ENCODE measurements around the gene VPS33B.

DNA sequence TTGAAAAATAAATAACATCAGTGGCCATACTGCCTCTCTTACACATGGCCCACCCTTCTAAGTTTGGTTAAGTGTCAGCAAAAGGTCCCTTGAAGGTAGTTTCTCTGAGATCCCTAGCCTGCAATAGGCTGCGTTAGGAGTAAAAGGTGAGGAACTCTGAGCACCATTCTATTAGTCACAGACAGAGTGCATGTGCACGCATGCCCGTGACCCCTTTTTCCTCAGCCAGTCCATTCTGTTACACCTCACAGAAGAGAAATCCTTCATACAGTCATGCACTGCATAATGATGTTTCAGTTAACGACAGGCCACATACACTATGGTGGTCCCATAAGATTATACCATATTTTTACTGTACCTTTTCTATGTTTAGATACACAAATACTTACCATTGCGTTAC lies 55.2 kb downstream of the VPS33B start:
- TF ChIP-seq, protein P1, sequence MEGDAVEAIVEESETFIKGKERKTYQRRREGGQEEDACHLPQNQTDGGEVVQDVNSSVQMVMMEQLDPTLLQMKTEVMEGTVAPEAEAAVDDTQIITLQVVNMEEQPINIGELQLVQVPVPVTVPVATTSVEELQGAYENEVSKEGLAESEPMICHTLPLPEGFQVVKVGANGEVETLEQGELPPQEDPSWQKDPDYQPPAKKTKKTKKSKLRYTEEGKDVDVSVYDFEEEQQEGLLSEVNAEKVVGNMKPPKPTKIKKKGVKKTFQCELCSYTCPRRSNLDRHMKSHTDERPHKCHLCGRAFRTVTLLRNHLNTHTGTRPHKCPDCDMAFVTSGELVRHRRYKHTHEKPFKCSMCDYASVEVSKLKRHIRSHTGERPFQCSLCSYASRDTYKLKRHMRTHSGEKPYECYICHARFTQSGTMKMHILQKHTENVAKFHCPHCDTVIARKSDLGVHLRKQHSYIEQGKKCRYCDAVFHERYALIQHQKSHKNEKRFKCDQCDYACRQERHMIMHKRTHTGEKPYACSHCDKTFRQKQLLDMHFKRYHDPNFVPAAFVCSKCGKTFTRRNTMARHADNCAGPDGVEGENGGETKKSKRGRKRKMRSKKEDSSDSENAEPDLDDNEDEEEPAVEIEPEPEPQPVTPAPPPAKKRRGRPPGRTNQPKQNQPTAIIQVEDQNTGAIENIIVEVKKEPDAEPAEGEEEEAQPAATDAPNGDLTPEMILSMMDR (IDR thresholded peaks at IDR 0.05 in 8 of 11, conservative IDR thresholded peaks at IDR 0.05 in 3 of 11): no peak
- TF ChIP-seq POLR2A (IDR thresholded peaks at IDR 0.05): no peak

Data from spleen (tissue), 7 donors.